HG03558 (cell line): ENCODE measurements around the gene ZNF782.
"Not testable (repeated sequence)": the region's sequence is repeated elsewhere in the genome, so short reads cannot be mapped to it uniquely, and the experiment has no call there.

Experiments used
- ATAC-seq: cut with Tn5 transposase; IDR thresholded peaks from one replicate; pipeline ENCODE4 v1.9.1; 2021; ENCODE audit warnings: moderate number of reproducible peaks; ENCODE audit not compliant: unreplicated experiment; ENCODE audit errors: extremely low read depth

ZNF782 gene

DNA sequence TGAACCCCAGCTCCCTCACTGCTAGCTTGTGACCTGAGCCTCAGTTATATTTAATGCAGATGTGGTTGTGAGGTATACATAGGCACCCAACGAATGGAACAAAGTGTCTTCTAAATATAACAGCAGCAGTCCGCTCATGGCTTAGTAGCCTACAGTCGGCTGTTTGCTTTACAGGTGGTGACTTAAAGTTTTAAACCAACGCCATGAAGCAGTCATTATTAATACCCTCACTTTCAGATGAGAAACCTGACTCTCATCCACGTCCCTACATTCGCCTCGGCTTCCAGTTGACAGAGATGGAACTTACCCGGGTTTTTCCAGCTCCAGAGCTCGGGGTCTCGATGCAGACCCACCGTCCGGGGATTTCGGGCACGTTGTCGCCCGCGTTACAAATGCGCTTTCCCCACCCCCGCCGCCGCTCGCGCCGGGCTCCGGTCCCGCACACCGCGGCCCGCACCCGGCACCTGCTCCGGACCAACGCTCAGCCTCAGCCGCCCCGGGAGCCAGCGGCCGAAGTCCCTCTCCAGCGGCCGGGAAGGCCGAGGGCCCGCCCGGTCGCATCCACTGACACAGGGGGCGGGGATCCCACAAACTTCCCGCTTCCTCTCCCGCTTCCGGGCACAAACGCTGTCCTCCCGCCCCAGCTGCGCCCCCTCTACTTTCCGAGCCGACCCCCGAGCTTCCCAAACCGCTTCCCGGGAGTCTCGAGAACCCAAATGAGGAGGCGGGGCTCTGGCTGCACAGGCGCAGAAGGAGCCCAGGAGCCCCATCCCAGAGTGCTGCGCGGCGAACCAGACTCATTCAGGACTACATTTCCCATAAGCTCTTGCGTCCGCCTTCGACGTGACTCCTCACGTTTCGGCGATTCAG, at the start of gene ZNF782:
Gene ZNF782 (minus strand): TSS at position 734 of the 870 bp plus-strand sequence. CDS start 2,553 bp downstream, outside the sequence.
- peak; percentile 60 for ATAC-seq

DNA sequence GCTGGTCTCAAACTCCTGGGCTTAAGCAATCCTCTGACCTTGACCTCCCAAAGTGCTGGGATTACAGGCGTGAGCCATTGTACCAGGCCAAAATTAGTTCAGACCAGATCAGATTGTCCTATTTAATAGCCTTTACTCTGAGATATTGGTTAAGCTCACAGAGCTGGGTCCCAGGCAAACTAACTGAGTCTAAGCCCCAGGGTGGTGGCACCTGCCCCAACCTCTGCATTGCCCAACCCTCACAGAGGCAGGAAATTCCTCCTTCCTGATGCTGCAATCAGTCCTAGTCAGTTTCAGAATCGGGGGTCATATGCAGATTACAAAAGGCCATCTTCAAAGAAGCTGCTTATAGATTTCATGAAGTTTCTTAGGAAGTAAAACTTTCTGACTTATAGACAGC, 45.7 kb upstream of the ZNF782 start:
- ATAC-seq: not testable (repeated sequence)

DNA sequence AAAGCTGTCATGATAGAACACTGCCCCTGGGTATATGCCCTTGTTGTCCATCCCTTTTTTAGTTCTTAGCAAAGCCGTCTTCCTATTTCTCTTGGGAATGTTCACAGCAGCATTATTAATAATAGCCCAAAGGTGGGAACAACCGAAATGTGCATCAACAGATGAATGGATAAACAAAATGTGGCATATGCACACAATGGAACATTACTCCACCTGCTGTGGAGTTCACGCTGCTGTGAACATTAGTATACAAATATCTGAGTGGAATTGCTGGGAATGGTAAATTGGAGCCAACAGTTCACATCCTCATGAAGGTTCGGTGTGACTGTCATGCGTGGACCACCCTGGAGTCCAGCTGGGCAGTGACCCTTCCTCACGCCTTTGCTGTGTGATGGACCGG, 37.8 kb upstream of the ZNF782 start:
- ATAC-seq: no peak

DNA sequence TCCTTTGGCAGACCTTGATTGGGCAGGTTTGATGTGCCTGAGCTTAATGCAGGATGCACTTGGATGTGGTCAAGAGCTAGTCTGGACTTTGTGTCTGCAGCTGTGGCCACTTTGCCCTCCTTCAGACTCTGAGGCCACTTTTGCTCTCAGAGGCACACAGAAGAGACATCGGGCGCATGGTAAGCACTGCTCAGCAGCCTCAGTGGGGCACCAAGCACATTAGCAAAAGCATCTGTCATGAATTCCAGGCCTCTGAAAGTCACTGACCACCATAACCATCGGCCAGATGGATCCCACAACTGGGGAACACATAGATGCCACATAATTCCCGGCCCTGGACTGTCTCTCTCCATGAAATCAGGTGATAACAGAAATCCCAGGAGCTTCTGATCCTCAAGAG, 34.3 kb upstream of the ZNF782 start:
- no peak for ATAC-seq

DNA sequence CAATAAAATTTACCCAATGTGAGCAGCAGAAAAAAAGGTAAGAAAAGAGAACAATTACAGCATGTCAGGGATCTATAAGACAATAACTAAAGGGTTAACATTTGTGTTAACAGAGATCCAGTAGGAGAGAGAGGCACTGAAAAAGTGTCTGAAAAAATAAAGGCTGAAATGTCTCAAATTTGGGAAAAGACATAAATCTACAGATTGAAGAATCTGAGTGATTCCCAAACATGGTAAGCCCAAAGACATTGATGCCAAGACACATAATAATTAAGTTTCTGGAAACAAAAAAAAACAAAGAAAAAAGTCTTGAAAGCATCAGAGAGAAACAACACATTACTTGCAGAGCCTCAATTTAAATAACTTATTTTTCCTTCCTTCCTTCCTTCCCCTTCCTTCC, 31.1 kb upstream of the ZNF782 start:
- ATAC-seq: no peak

DNA sequence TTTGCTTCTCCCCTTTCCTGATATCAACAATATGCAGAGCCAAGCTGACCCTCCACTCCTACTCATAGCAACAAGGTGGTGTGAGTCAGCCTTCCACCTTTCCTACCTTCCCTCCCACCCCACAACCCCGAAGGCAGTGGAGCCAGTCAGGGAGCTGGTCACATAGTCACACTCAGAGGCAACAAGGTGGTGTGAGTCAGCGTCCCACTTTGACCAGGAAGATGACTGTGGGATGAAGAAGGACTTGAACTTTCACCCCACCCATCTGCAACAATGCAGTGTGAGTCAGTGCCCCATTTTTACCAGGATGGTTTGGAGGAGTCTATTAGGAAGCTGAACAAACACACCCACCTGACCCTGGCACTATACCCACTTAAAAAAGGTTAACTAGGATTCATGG, 30.1 kb upstream of the ZNF782 start:
- ATAC-seq: no peak

DNA sequence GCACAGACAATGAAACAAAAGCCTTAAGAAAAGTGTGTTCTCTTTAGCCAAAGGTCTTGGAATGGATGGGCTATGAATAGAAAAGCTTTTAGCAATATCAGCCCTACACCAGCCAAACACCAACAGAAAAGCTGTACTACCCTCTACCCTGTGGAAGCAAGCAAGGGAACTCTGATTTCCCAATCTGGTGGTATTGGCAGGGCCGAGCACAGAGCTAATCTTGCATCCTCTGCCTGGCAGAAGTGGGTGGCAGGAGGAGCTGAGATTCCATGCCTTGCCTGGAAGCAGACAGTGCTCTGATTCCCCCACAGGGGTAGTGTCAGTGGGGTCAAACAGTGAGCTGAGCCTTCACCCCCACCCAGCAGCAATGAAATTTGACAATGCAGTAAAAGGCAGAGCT, 29.6 kb upstream of the ZNF782 start:
- no peak for ATAC-seq

DNA sequence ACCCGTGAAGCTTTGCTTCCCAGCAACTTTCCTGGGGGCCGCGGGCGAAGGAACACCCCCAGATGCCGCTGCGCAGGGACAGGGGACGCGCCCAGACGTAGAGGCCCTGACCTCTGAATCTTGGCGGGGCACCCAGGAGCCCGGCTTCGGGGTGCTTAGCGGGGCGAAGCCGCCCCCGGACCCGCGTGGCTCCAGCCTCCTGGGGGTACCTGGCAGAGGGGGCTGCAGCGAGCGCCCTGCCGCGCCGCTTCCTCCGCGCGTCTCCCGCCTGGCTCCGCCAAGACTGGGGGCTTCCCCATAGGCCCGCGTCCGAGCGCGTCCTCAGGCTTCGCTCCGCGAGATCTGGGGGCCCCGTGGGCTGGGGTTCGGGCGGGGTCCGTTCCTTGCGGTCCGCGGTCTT, 23.0 kb upstream of the ZNF782 start:
- no peak for ATAC-seq

DNA sequence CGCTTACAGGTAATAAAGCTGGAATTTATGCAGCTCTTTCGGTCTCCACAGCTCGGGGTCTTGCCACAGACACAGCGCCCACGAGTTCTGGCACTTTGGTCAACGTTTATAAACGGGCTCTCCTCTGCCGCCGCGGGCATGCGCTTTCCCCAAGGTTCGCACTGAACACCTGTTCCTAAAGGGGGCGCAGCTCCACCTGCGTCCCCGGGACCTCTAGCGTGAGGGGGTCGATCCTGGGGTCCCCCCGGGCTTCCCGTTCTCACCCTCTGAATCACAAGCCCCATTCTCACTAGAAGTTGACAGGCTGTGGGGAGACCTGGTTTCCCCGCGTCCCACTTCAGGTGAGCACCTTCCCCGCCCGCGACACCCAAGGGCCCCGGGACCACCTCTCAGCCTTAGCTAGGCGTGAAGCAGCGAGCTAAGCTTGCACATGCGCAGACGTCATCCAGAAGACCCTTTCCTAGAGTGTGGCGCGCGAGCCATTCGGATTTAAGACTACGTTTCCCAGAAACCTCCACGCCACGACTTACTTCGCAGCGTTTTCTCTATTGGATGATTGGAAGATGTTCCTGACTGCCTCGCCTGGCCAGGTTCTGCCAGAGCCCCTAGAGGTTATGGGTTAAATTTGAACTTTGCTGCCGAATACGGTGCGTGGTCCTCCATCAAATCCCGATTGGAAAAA, 21.3 kb upstream of the ZNF782 start:
- no peak for ATAC-seq

DNA sequence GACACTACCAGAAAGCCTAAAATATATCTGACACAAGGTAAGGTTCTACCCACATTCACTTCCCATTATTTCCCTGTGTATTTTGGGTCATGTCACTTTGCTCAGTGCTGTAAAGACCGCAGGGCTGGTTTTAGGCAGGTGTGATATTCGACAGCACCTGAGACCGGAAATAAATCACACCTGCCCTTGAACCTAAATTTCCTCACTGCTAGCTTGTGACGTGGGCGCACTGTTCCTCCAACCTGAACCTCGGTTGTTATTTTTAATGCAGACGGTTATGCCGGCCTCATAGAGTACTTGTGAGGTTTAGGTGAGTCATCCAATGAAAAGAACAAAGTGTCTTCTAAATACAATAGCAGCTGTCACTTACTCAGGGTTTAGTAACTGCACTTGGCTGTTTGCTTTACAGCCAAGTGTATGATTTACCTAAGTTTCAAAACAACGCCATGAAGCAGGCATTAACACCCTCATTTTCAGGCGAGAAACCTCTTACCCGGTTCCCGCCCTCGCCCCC, 20.7 kb upstream of the ZNF782 start:
- ATAC-seq: peak; percentile 51

DNA sequence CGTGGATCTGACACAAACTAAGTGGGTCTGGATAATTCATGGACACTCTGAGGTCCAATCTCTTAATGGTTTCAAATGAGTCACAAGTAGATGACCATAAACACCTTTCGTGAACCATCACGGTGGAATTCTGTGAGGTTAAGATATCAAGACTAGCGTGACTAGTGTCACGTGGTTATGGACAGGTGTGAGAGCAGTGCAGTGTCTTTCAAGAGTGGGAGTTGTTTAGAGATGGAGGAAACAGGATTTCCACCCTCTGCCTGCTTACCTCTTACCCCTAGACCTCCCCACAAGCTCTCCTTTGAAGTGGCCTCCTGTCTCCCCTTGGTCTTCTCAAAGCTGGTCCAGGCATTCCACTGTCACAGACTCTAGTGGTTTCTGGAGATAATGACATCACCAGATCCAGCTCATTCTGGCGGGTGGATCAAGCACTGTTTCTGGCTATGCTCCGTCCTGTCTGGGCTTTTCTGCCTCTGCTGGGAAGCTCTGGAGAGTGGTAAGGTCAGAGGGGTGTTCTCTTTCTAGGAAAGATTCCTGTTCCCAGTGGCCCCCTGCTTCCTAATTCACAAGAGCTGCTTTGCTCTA, 20.0 kb upstream of the ZNF782 start:
- ATAC-seq: no peak

DNA sequence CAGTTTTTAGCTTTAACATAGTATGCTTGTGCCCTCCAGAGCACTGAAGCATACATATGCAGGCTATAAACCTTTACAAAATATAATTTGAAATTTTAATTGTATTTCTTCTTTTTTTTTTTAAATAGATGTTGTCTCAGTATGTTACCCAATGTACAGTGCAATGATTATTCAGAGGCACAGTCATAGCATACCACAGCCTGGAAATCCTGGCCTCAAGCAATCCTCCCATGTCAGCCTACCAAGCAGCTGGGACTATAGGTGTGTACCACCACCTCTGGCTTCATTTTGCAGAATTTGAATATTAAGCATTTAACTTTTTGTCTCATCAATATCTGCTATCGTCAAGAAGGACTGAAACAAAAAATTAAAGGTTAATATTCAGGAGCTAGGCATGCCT, 16.9 kb upstream of the ZNF782 start:
- ATAC-seq: no peak

DNA sequence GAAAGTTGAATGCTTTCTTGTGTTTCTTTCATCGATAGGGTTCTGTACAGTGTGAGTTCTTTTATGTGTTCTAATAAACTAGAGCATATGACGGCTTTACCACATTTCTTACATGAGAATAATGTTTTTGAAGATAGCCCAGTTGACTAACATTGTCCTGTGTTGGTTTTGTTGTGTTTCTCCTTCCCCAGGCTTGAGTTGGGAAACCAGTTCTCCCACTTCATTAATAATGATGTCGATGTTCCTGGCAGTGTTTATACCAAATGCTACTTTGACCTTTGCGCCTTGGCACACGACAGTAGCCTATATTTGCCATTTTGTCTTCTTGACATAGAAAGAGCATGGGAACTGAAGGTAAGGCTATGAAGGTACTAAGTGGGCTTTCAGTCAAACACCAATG, 14.4 kb upstream of the ZNF782 start:
- no peak for ATAC-seq

DNA sequence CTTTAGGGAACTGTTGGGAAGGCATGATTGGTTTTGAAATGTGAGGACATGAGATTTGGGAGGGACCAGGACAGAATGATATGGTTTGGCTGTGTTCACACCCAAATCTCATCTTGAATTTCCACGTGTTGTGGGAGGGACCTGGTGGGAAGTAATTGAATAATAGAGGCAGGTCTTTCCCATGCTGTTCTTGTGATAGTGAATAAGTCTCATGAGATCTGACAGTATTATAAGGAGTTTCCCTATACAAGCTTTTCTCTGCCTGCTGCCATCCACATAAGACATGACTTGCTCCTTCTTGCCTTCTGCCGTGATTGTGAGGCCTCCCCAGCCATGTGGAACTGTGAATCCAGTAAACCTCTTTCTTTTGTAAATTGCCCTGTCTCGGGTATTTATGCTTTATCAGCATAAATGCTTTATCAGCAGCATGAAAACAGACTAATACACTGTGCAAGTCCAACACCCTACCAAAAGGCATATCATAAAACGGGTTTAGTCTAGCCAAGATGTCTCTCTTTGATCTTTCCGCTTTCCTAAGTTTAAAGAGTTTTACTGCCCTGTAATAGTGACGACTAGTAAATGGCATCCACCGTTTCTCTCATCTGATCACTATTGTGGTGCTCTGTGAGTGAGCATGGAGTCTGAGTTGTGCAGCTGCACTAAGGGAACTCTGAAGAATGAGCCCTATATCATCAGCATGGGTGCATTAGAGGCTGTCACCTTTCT, 12.9 kb upstream of the ZNF782 start:
- no peak for ATAC-seq

DNA sequence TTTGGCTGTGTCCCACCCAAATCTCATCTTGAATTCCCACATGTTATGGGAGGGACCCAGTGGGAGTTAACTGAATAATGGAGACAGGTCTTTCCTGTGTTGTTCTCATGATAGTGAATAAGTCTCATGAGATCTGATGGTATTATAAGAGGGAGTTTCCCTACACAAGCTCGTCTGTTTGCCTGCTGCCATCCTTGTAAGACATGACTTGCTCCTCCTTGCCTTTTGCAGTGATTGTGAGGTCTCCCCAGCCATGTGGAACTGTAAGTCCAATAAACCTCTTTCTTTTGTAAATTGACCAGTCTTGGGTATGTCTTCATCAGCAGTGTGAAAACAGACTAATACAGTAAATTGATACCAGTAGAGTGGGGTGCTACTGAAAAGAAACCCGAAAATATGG, 10.9 kb upstream of the ZNF782 start:
- not testable (repeated sequence) for ATAC-seq

DNA sequence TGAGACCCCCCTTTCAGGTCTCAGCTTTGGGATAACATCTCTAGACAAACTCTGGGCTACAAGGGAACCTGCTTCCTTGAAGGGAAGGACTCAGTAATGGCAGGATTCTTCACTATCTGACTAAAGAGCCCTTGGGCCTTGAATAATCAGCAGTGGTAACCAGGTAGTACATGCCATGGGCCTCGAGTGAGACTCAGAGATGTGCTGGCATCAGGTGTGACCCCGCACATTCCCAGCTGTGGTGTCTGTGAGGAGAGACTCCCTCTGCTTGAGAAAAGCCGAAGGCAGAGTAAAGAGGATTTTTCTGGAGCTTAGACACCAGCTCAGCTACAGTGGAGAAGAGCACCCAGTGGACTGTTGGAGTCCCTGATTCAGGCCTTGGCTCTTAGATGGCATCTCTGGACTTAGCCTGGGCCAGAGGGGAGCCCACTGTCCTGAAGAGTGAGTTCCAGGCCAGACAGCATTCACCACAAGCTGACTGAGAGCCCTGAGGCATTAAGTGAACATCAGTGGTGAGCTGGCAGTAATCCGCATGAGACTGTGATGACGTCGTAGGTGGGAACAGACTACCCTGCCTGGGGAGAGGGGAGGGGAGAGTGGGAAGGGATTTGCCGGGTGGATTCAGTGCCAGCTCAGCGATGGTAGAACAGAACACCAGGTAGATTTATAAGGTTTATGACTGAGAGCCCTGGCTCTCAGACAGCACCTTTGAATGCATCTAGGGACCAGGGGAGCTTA, 5.3 kb upstream of the ZNF782 start:
- no peak for ATAC-seq

DNA sequence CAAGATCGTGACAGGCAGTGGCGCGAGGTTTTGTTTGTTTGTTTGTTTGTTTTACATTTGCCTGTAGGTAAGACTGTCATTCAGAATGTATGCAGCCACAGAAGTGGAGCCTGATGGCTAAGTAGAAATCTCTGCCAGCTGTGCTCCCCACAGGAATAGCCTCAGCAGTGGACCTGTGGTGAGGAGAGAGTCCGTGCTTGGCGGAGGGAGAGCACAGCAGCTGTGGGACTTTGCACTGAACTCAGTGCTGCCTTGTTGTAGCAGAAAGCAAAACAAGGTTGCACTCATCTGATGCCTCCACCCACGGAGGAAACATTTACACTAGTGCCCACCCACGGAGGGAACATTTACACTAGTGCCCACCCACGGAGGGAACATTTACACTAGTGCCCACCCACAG, 4.4 kb upstream of the ZNF782 start:
- ATAC-seq: no peak

DNA sequence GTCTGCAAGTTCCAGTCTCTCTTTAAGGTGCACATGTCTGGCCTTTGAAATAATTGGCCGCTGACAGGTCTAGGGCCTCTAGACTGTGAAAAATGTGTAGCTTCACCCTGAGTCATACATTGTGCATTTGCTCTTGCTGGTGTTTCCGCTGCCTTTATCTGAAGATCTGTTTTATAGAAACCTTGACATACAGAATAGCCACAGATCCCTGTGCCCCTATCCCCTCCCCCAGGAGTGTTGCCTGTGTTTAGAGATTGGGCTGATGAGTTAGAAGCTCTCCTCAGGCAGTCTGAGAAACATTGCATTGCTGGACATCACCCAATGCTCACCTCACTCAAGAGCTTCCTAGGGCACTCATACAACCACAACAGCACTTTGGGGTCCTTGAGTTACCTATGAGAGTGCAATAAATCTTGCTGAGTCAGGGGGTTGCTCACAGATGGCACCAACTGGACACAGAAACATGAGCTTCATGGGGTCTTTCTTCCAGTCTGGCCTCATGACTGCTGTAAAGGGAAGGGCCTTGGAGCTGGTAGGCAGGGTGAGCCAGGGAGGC, 3.8 kb upstream of the ZNF782 start:
- no peak for ATAC-seq
